GM12878 (cell line): ENCODE results near the gene USP36. TPM values are rescaled to one million over a fixed set of nuclear protein-coding genes. Genes with fewer than 3 reads are reported as not detected.
A peak's percentile ranks its signal among the peaks of the same experiment; 100 is the strongest.

ENCODE experiments used
- ATAC-seq: fragments of 200-7000 bp; cut with Tn5 transposase; 3 replicates; pipeline ENCODE4 v1.9.1; 2020; ENCODE audit warnings: mild to moderate bottlenecking, moderate library complexity
- BruUV-seq: library from RNA; stranded (reverse); fragments of 400-500 nt; replicated peaks from 2 replicates; lab custom pipeline; 2021; lab: Mats Ljungman, UMichigan
- CTCF ChIA-PET: fragments of 300-600 bp; sonication (Branson Sonifier 250); formaldehyde crosslinking; extraction: SDS; loops from one replicate; lab custom pipeline; 2021; ENCODE audit warnings: inconsistent platforms; lab: Yijun Ruan, JAX
- POLR2A ChIA-PET: fragments of 350-600 bp; formaldehyde crosslinking; extraction: SDS; loops from one replicate; lab custom pipeline; 2021; ENCODE audit warnings: inconsistent platforms; lab: Charles Lee
- RAD21 ChIA-PET: fragments of 300-600 bp; sonication (Branson Sonifier 250); formaldehyde crosslinking; loops from one replicate; lab custom pipeline; 2023; ENCODE audit warnings: antibody characterized with exemption; ENCODE audit not compliant: unreplicated experiment; lab: Charles Lee
- SMC1A ChIA-PET: fragments of 300-600 bp; sonication (Branson Sonifier 250); formaldehyde crosslinking; loops from one replicate; lab custom pipeline; 2023; ENCODE audit not compliant: unreplicated experiment, uncharacterized antibody; lab: Charles Lee
- DNase-seq: peaks from one replicate; pipeline ENCODE4 v3.0.0-alpha.2; 2011; ENCODE audit warnings: low read depth, low spot score
- FAIRE-seq: peaks from 3 replicates; lab custom pipeline; 2011; peaks lifted over from hg19 to GRCh38; lab: Jason Lieb, UNC
- H2AFZ ChIP-seq: 2 replicates; pipeline ENCODE4 v1.6.0; 2011; ENCODE audit warnings: low read depth, low read length, control low read depth; ENCODE audit not compliant: control insufficient read depth
- H3K27ac ChIP-seq: 2 replicates; pipeline ENCODE4 v1.5.1; 2011; ENCODE audit warnings: control low read depth; ENCODE audit not compliant: control insufficient read depth, insufficient read depth
- H3K27me3 ChIP-seq, 2 experiments: replicated peaks in 1 of 2; 2 replicates each; pipeline versions ENCODE4 v1.6.0 to v1.6.1; 2011; ENCODE audit warnings: low read length in 1 of 2; ENCODE audit not compliant: control insufficient read depth in 2 of 2, insufficient read depth in 2 of 2
- H3K36me3 ChIP-seq, 2 experiments: 2 replicates each; pipeline ENCODE4 v1.5.1; 2011; ENCODE audit warnings: low read length in 1 of 2; ENCODE audit not compliant: control insufficient read depth in 2 of 2, insufficient read depth in 2 of 2
- H3K4me1 ChIP-seq: 2 replicates; pipeline ENCODE4 v1.6.1; 2011; ENCODE audit warnings: mild to moderate bottlenecking, low read length, moderate library complexity, mixed read lengths; ENCODE audit not compliant: control insufficient read depth, insufficient read depth
- H3K4me2 ChIP-seq: 2 replicates; pipeline ENCODE4 v1.6.0; 2011; ENCODE audit warnings: control low read depth; ENCODE audit not compliant: control insufficient read depth, insufficient read depth
- H3K4me3 ChIP-seq: fragments of 200-600 bp; sonication (generic); 2 replicates; pipeline ENCODE4 v1.5.1; 2016
- H3K79me2 ChIP-seq: 2 replicates; pipeline ENCODE4 v1.6.0; 2011; ENCODE audit warnings: low read length; ENCODE audit not compliant: control insufficient read depth, insufficient read depth
- H3K9ac ChIP-seq: 2 replicates; pipeline ENCODE4 v1.8.0; 2011; ENCODE audit warnings: low read length, control low read depth, mixed read lengths; ENCODE audit not compliant: control insufficient read depth, insufficient read depth
- H3K9me3 ChIP-seq: replicated peaks from 3 replicates; pipeline ENCODE4 v1.5.1; 2011; ENCODE audit warnings: mild to moderate bottlenecking, low read length; ENCODE audit not compliant: control insufficient read depth, insufficient read depth
- H4K20me1 ChIP-seq: 2 replicates; pipeline ENCODE4 v1.6.0; 2011; ENCODE audit not compliant: control insufficient read depth, insufficient read depth
- CHD1 ChIP-seq: IDR thresholded peaks from 2 replicates; pipeline ENCODE4 v1.6.1; 2012; ENCODE audit warnings: low read depth, low read length, improper control_type of control experiment
- MEF2A ChIP-seq: IDR thresholded peaks from 2 replicates; pipeline ENCODE4 v1.6.1; 2011; ENCODE audit warnings: low read depth, mild to moderate bottlenecking, low read length, moderate library complexity; ENCODE audit not compliant: insufficient read depth
- NFXL1 ChIP-seq: fragments of 450-650 bp; IDR thresholded peaks from 2 replicates; pipeline ENCODE4 v1.6.1; 2017; ENCODE audit warnings: antibody characterized with exemption, mild to moderate bottlenecking, borderline replicate concordance
- SPI1 ChIP-seq: IDR thresholded peaks from 2 replicates; pipeline ENCODE4 v1.6.1; 2011; ENCODE audit warnings: low read depth, mild to moderate bottlenecking, low read length, moderate library complexity, borderline replicate concordance; ENCODE audit not compliant: insufficient read depth
- WGBS: methylation state at CpG from one replicate; pipeline ENCODE4 v1.1.6; 2016; ENCODE audit warnings: low lambda C conversion rate; ENCODE audit not compliant: insufficient replicate concordance, insufficient coverage; ENCODE audit errors: missing lambda C conversion rate; 5-methylcytosine and 5-hydroxymethylcytosine counted together
- in situ Hi-C: fragments of 300-500 bp; cut with MboI; formaldehyde crosslinking; loops from 9 replicates; pipeline ENCODE4 v1.14.3; 2018; ENCODE audit warnings: mixed read lengths
- intact Hi-C: fragments of 100-400 bp; cut with micrococcal nuclease; formaldehyde crosslinking; loops from one replicate; pipeline ENCODE4 v1.14.2; 2022; ENCODE audit not compliant: unreplicated experiment
- polyA plus RNA-seq, 11 experiments: library from polyadenylated mRNA; depleted of rRNA in 4 of 11; unstranded in 6 of 11; stranded (reverse) in 5 of 11; fragments of >200 nt; fragmentation: Nextera tagmentation in 4 of 11; fragmentation: Illumina TruSeq in 1 of 11; extraction: Ambion mirVana in 4 of 11; extraction: Trizol in 1 of 11; gene quantifications; 1 replicate in 1 of 11; 2 replicates in 10 of 11; pipeline versions ENCODE4 v1.2.1 to v1.2.3, GENCODE V29; 2011 to 2016; ENCODE audit warnings: inconsistent platforms in 2 of 11, missing spikeins in 2 of 11, low read depth in 1 of 11
- total RNA-seq, 4 experiments: library from RNA; depleted of rRNA in 3 of 4; stranded (reverse); fragments of >200 nt in 3 of 4; fragmentation: Illumina TruSeq in 1 of 4; extraction: Trizol in 1 of 4; gene quantifications; 2 replicates each; pipeline versions ENCODE4 v1.2.1 to v1.2.3, GENCODE V29; 2013 to 2021
- TF ChIP-seq, protein P1 (sequence below), 3 experiments: IDR thresholded peaks in 2 of 3; conservative IDR thresholded peaks in 1 of 3; 2 replicates each; pipeline ENCODE4 v1.5.1; 2011; ENCODE audit warnings: low read depth in 3 of 3, low read length in 3 of 3, mild to moderate bottlenecking in 3 of 3, control low read depth in 2 of 3, moderate library complexity in 2 of 3, inconsistent platforms in 1 of 3, mixed read lengths in 1 of 3; ENCODE audit not compliant: control insufficient read depth in 2 of 3, insufficient read depth in 1 of 3; ENCODE audit errors: extremely low read depth in 1 of 3

Gene USP36
- total and polyA plus RNA-seq, 10 of the 15 experiments (the other 5 are each of a cell fraction or from before 2014, with no cell fraction given): 7.2 to 65.7 (median 33.6) TPM

DNA sequence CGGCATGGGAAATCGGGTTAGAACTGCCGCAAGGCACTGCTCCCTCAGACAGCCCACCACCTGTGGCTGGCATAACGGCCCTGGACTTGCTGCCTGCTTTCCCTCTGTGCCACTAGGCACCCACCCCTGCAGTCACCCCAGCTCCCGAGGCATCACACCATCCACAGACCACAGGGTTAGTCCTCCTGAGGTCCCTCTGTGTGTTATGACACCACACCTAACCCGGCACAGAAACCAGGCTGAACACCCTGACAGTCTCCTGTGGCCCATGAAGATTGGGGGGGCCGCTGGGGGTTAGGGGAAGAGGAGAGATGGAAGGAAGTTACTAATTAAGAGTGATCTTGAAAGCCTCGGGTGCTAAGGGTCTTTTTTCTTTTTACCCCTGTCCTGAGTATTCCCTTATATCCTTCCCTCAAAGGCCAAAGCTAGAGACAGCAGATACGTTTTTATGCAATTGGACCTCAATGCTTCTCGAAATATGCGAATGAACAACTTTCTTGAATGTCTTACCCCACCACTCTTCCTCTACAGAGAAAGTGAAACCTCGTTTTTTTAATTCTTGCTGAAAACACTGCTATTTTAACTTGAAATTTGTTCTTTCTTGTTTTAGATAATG, 65.5 kb downstream of the USP36 start (continued):
- TF ChIP-seq MEF2A (0 out of 2 replicates have a peak, but pooled peaks have one; percentile 10), SPI1 (no peak)
- TF ChIP-seq, protein P1, sequence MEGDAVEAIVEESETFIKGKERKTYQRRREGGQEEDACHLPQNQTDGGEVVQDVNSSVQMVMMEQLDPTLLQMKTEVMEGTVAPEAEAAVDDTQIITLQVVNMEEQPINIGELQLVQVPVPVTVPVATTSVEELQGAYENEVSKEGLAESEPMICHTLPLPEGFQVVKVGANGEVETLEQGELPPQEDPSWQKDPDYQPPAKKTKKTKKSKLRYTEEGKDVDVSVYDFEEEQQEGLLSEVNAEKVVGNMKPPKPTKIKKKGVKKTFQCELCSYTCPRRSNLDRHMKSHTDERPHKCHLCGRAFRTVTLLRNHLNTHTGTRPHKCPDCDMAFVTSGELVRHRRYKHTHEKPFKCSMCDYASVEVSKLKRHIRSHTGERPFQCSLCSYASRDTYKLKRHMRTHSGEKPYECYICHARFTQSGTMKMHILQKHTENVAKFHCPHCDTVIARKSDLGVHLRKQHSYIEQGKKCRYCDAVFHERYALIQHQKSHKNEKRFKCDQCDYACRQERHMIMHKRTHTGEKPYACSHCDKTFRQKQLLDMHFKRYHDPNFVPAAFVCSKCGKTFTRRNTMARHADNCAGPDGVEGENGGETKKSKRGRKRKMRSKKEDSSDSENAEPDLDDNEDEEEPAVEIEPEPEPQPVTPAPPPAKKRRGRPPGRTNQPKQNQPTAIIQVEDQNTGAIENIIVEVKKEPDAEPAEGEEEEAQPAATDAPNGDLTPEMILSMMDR (IDR thresholded peaks at IDR 0.05 in 2 of 3, conservative IDR thresholded peaks at IDR 0.05 in 1 of 3; ENCODE audit: control insufficient read depth in 2 of 3, extremely low read depth in 1 of 3, insufficient read depth in 1 of 3, low read depth in 3 of 3, low read length in 3 of 3): no peak

DNA sequence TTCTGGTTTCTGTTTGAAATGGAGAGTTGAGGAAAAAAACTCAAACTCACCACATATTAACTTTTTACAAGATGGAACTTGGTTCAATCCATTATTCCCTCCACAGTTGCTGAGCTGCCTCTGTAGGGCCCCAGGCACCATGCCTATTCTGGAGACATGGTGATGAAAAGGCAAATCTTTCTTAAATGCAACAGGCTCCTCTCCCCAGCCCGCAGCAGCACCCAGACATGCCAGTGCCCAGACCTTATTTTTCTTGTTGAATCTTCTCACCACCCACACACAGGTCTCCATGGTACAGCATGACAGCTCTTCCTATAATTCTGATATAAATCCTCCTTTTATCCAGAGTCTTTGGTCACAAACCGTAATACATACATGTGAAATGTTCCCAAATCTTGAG, 66.2 kb downstream of the USP36 start:
- RAD21 ChIA-PET: interaction anchor here (0.9 to 3.2 kb wide), 10 partner anchors 15 to 65 kb away, joined by 3 to 18 read pairs (median 4); no protein-coding TSS in a partner anchor
- POLR2A ChIA-PET: interaction anchor here (1.1 to 12.8 kb wide), 6 partner anchors 8 to 67 kb away, joined by 3 to 131 read pairs (median 8); no protein-coding TSS in a partner anchor
- no peaks in the 10 kb centered on the region for H3K27me3 ChIP-seq
- H3K79me2 ChIP-seq: peaks cover 94% of the 10 kb centered on the region
- peak overlapping the region; percentile 97 for H3K27ac ChIP-seq
- FAIRE-seq (no peak), DNase-seq (no peak), ATAC-seq (peak; percentile 3)
- in situ Hi-C loops (no loop called here), intact Hi-C loops (no loop called here)
- SMC1A ChIA-PET: interaction anchor here (0.8 to 3.0 kb wide), 7 partner anchors 26 to 52 kb away, joined by 3 to 18 read pairs (median 5); no protein-coding TSS in a partner anchor
- no peaks in the 10 kb centered on the region for H4K20me1 ChIP-seq
- WGBS: 0% methylated on average over 2 of the region's 2 CpGs
- no peaks in the 10 kb centered on the region for H3K9me3 ChIP-seq
- peak overlapping the region; percentile 96 for H3K9ac ChIP-seq
- CTCF ChIA-PET: interaction anchor here (1.3 to 2.0 kb wide), 4 partner anchors 35 to 65 kb away, joined by 3 to 7 read pairs (median 4); no protein-coding TSS in a partner anchor
- H3K36me3 ChIP-seq: peaks cover 0 to 8% of the 10 kb centered on the region in 2 experiments; a peak in 2 of 4 replicates
- BruUV-seq: no TSS peak
- H3K4me3 ChIP-seq: peak overlapping the region; percentile 68
- H2AFZ ChIP-seq: no peak overlapping the region
- peak overlapping the region; percentile 100 for H3K4me2 ChIP-seq
- H3K4me1 ChIP-seq: peaks cover 46% of the 10 kb centered on the region
- TF ChIP-seq NFXL1 (no peak), CHD1 (0 out of 2 replicates have a peak, but pooled peaks have one; percentile 10)
